KMS-11 (cell line): ENCODE results near the gene TBCEL.

Experiments used
- H2AFZ ChIP-seq: fragments of 200-600 bp; sonication (generic); 2 replicates; pipeline ENCODE4 v1.6.1; 2016; ENCODE audit warnings: antibody characterized with exemption, mixed run types, low read depth
- H3K27ac ChIP-seq: fragments of 200-600 bp; sonication (generic); 2 replicates; pipeline ENCODE4 v1.6.1; 2016; ENCODE audit warnings: mild to moderate bottlenecking, mixed run types
- H3K27me3 ChIP-seq: fragments of 200-600 bp; sonication (generic); 2 replicates; pipeline ENCODE4 v1.6.1; 2017; ENCODE audit warnings: mild to moderate bottlenecking, low read depth, mixed run types, moderate library complexity; ENCODE audit not compliant: insufficient read depth
- H3K36me3 ChIP-seq: fragments of 200-600 bp; sonication (generic); 2 replicates; pipeline ENCODE4 v1.6.1; 2017; ENCODE audit warnings: mild to moderate bottlenecking, mixed run types; ENCODE audit not compliant: insufficient read depth
- H3K4me1 ChIP-seq: fragments of 200-600 bp; sonication (generic); 2 replicates; pipeline ENCODE4 v1.6.1; 2016; ENCODE audit warnings: mild to moderate bottlenecking, low read depth, mixed run types; ENCODE audit not compliant: poor library complexity, severe bottlenecking
- H3K4me2 ChIP-seq: fragments of 200-600 bp; sonication (generic); 2 replicates; pipeline ENCODE4 v1.7.0; 2016; ENCODE audit warnings: mild to moderate bottlenecking, mixed run types
- H3K4me3 ChIP-seq: fragments of 200-600 bp; sonication (generic); IDR thresholded peaks from 2 replicates; pipeline ENCODE4 v1.6.1; 2017; ENCODE audit warnings: low read depth, low read length, mixed read lengths; ENCODE audit not compliant: insufficient read depth
- H3K79me2 ChIP-seq: fragments of 200-600 bp; sonication (generic); 2 replicates; pipeline ENCODE4 v1.6.1; 2016; ENCODE audit warnings: low read depth, mixed run types; ENCODE audit not compliant: insufficient read depth
- H3K9ac ChIP-seq: fragments of 200-600 bp; sonication (generic); 2 replicates; pipeline ENCODE4 v1.6.1; 2016; ENCODE audit warnings: mild to moderate bottlenecking, mixed run types
- H4K20me1 ChIP-seq: fragments of 200-600 bp; sonication (generic); 2 replicates; pipeline ENCODE4 v1.6.1; 2016; ENCODE audit warnings: mild to moderate bottlenecking, mixed run types; ENCODE audit not compliant: insufficient read depth
- TF ChIP-seq, protein P1 (sequence below): fragments of 200-600 bp; sonication (generic); conservative IDR thresholded peaks from 2 replicates; pipeline ENCODE4 v1.6.1; 2017; ENCODE audit warnings: low read depth, mild to moderate bottlenecking, antibody characterized with exemption, low read length, moderate library complexity, mixed read lengths

TBCEL gene

DNA sequence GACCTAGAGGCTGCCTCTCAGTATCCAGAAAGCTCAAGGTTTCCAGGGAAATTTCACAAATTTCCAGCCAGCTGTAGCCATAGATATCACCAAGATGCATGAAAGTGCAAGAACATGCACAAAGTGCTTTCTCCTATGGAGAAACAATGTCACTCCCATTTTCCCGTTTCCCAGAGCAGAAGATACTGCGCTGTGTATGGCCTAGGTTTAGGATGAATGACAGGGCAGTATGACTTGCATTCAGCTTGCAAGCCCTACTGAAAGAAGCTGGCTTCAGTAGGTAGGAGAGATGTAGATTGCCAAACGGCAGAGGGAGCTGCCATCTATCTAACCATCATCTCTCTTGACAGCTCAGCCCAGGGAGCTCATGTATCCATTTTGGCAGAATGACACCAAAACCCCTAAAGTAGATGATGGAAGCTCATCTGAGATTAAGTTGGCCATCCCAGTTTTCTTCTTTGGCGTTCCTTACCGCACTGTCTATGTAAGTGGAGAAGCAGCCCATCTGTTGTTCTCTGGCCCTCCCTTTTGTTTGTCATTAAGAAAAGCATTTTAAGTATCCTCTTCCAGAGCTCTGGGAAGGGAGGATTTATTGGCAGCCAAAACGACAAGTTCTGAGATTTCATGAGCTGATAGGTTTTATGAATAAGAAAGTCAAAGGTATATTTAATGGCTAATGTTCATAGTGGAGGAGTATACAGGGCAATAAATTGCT, 81.7 kb downstream of the TBCEL start:
- H3K79me2 ChIP-seq = no peaks in the 10 kb centered on the region
- no peak overlapping the region for H2AFZ ChIP-seq
- no peak overlapping the region for H3K4me3 ChIP-seq
- H3K4me2 ChIP-seq = no peak overlapping the region
- no peak overlapping the region for H3K27ac ChIP-seq
- no peak overlapping the region for H3K9ac ChIP-seq
- TF ChIP-seq, protein P1, sequence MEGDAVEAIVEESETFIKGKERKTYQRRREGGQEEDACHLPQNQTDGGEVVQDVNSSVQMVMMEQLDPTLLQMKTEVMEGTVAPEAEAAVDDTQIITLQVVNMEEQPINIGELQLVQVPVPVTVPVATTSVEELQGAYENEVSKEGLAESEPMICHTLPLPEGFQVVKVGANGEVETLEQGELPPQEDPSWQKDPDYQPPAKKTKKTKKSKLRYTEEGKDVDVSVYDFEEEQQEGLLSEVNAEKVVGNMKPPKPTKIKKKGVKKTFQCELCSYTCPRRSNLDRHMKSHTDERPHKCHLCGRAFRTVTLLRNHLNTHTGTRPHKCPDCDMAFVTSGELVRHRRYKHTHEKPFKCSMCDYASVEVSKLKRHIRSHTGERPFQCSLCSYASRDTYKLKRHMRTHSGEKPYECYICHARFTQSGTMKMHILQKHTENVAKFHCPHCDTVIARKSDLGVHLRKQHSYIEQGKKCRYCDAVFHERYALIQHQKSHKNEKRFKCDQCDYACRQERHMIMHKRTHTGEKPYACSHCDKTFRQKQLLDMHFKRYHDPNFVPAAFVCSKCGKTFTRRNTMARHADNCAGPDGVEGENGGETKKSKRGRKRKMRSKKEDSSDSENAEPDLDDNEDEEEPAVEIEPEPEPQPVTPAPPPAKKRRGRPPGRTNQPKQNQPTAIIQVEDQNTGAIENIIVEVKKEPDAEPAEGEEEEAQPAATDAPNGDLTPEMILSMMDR = no peak
- no peaks in the 10 kb centered on the region for H3K27me3 ChIP-seq
- H3K4me1 ChIP-seq = no peaks in the 10 kb centered on the region
- H3K36me3 ChIP-seq = no peaks in the 10 kb centered on the region
- H4K20me1 ChIP-seq = no peaks in the 10 kb centered on the region

DNA sequence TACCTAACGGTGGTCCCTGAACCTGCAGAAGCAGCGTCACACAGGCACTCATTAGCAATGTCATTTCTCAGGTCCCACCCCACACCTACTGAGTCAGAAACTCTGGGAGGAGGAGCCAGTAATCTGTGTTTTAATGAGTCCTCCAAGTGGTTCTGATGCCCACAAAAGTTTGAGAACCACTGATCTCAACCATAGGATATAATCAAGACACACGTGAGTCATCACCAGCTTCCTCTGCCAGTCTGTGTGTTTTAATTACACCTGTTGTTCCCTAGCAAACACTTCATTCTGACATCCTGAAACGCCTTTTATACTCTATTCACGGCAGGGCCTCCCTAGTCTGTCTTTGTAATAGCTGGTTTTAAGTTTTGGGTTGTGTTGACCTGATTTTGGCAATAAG, 82.9 kb downstream of the TBCEL start:
- H4K20me1 ChIP-seq = no peaks in the 10 kb centered on the region
- no peak overlapping the region for H2AFZ ChIP-seq
- no peaks in the 10 kb centered on the region for H3K27me3 ChIP-seq
- H3K36me3 ChIP-seq = no peaks in the 10 kb centered on the region
- no peaks in the 10 kb centered on the region for H3K4me1 ChIP-seq
- H3K27ac ChIP-seq = no peak overlapping the region
- no peak overlapping the region for H3K9ac ChIP-seq
- no peaks in the 10 kb centered on the region for H3K79me2 ChIP-seq
- H3K4me3 ChIP-seq = no peak overlapping the region
- H3K4me2 ChIP-seq = no peak overlapping the region
- TF ChIP-seq, protein P1 = no peak

DNA sequence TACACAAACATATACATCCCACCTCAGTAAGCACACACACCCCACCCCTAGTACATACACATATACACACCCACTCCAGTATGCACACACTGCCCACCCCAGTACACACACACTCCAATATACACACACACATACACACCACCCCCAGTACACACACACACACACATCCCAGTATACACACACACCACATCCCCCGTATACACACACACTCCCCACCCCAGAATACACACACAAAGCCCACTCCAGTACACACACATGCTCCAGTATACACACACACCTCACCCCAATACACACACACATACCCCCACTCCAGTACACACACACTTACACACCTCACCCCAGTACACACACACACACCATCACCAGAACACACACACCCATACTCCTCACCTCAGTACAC, 84.5 kb downstream of the TBCEL start:
- TF ChIP-seq, protein P1 = no peak
- Histone ChIP-seq H3K27ac (no peak overlapping the region), H3K27me3 (no peaks in the 10 kb centered on the region), H4K20me1 (no peaks in the 10 kb centered on the region), H3K4me2 (no peak overlapping the region), H3K79me2 (no peaks in the 10 kb centered on the region), H3K9ac (no peak overlapping the region), H3K4me1 (no peaks in the 10 kb centered on the region), H3K4me3 (no peak overlapping the region), H3K36me3 (no peaks in the 10 kb centered on the region), H2AFZ (no peak overlapping the region)

DNA sequence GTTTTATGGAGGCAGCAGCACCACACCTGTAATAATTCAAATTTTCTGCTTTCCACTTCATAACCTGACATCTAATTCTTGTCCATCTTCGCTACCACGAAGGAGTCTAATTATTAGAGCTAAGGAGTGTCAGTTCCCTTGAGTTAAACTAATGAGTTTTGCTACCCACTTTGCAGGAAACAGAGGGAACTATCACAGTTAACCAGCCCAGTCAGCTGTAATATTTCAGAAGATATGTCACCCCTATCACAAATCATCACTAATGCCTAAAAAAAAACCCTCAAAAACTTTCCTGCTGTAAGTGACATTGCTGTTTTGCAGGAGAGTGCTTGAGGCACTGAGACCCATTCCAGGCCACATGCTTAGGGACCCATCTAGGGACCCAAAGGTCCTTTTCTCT, 85.6 kb downstream of the TBCEL start:
- TF ChIP-seq, protein P1 = no peak
- no peak overlapping the region for H2AFZ ChIP-seq
- H3K9ac ChIP-seq = no peak overlapping the region
- no peaks in the 10 kb centered on the region for H3K79me2 ChIP-seq
- no peaks in the 10 kb centered on the region for H4K20me1 ChIP-seq
- no peaks in the 10 kb centered on the region for H3K4me1 ChIP-seq
- H3K27me3 ChIP-seq = no peaks in the 10 kb centered on the region
- no peak overlapping the region for H3K4me3 ChIP-seq
- no peak overlapping the region for H3K4me2 ChIP-seq
- no peak overlapping the region for H3K27ac ChIP-seq
- no peaks in the 10 kb centered on the region for H3K36me3 ChIP-seq
